ENCODE data around the gene TMEM245.
"Not testable (repeated sequence)": the region's sequence is repeated elsewhere in the genome, so short reads cannot be mapped to it uniquely, and the experiment has no call there.

TMEM245 gene

DNA sequence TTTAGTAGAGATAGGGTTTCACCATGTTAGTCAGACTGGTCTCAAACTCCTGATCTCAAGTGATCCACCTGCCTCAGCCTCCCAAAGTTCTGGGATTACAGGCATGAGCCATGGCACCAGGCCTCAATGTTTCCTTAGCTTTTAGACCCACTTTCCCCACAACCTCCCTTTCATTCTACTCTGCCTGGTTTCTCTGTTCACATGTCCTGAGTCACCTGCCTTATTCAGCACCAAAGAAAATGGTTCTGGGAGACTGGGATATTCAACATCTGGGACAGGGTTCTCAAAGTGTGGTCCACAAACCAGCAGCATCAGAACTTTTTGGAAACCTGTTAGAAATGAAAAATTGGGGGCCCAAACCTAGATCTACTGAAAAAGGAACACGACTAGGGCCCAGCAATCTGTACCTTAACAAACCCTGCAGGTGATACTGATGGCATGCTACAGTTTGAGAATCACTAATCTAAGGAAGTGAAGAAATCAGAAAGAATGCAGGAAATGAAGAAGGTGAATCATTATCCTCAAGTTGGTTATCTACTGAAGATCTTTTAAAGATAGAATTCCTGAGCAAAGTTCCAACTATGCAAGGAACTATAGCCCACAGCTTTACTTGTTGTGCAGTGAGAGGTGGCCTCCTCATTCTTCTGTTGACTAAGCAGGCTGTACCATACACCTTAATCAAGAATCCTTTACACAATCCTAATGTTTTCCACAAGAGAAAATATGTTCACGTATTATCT is 54.6 kb downstream of the TMEM245 start:
- no peak for DNase-seq (ENCODE audit: low read depth in 2 of 2)

DNA sequence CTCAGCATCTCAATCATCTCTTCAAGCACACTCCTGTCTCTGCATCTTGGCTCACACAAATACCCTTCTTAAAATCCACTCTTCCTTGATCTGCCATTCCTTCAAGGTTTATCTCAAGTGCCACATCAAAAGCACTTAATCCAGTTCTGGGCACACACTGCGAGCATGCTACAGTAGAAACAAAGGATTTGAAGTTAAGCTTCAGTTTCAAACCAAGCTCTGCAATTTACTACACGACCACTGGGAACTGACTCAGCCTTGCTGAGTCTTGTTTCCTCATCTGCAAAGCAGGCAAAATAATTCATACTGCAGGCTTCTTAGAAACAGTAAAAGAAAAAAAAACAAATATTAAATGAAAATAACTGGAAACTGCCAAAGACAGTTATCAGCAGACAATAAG is 56.0 kb downstream of the TMEM245 start:
- no peak for DNase-seq (ENCODE audit: low read depth in 2 of 2)

GRCh38 chr9:109062543-109062942 is 57.2 kb downstream of the TMEM245 start:
- DNase-seq (ENCODE audit: low read depth in 2 of 2), result no peak

DNA sequence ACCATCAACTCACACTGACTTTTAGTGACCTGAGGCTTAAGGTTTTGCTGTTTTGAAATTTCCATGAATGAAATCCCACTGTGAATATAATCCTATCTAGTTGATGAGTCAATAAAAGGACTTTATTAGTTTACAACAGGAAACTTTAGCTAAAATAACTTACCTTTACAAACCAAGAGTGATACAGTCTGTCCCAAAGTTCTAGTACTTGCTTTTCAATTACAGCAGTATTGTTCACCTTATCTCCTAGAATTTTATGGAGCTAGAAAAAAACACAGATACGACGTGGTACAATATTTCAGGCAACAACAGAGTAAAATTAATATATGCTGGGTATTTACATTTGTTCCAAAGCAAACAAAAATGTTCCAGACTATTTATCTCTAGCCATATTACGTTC is 59.6 kb downstream of the TMEM245 start:
- no peak for DNase-seq (ENCODE audit: low read depth in 2 of 2)

DNA sequence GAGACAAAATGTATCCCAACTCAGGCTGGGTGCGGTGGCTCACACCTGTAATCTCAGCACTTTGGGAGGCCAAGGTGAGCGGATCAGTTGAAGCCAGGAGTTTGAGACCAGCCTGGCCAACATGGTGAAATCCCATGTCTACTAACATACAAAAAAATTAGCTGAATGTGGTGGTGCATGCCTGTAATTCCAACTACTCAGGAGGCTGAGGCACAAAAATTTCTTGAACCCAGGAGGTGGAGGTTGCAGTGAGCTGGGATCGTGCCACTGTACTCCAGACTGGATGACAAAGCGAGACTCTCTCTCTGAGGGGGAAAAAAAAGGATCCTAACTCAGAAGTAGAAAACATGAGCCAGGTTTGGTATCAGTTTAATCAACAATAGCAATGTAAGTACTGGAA is 66.6 kb downstream of the TMEM245 start:
- not testable (repeated sequence) for DNase-seq (ENCODE audit: low read depth in 2 of 2)

GRCh38 chr9:109052416-109052815 is 67.3 kb downstream of the TMEM245 start:
- DNase-seq (ENCODE audit: low read depth in 2 of 2), result no peak

- DNase-seq (ENCODE audit: low read depth in 2 of 2), result no peak
These were observed 68.0 kb downstream of the TMEM245 start for GRCh38 chr9:109051733-109052132.

DNA sequence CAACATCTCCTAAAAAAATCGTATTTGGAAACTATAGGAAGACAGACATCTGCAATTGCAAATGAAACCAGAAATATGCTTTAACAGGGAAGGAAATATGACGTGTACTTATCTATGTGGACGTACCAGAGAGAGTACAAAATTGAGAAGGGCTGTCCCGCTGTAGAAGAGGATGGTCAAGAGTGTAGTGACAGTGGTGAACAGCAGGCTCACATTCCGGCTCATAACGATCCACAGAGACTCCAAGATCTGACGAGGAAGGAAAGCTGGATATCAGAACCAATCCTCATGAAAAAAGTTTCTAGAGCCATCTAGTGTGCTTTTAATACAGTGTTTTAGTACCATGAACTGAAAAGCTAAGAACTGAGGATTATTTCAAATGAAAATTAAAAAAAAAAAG is 69.3 kb downstream of the TMEM245 start:
- DNase-seq (ENCODE audit: low read depth in 2 of 2), result no peak

- no peak for DNase-seq (ENCODE audit: low read depth in 2 of 2)
These were observed 70.9 kb downstream of the TMEM245 start for GRCh38 chr9:109048822-109049221.

DNA sequence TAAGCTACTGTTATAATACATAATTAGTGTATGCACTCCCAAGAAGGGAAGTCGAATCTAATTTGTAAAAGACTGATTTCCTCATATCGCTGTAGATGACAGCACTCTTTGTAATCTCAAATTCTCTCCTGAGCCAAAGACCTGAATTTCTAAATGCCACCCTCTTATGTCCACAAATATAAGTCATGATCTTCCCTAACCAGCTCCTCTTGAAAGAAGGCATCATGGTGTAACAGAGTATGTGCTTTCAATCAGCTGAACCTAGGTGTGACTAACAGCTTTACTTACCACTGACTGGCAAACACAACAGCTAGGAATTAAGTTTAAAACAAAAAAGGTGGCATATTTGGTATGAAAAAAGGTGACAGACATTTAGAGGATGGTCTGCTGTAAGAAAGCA is 72.5 kb downstream of the TMEM245 start:
- DNase-seq (ENCODE audit: low read depth in 2 of 2), result no peak

- no peak for DNase-seq (ENCODE audit: low read depth in 2 of 2)
These were observed 73.4 kb downstream of the TMEM245 start for GRCh38 chr9:109046346-109046745.

GRCh38 chr9:109043578-109043977 is 76.2 kb downstream of the TMEM245 start:
- no peak for DNase-seq (ENCODE audit: low read depth in 2 of 2)

- no peak for DNase-seq (ENCODE audit: low read depth in 2 of 2)
These were observed 79.2 kb downstream of the TMEM245 start for GRCh38 chr9:109040571-109040970.

DNA sequence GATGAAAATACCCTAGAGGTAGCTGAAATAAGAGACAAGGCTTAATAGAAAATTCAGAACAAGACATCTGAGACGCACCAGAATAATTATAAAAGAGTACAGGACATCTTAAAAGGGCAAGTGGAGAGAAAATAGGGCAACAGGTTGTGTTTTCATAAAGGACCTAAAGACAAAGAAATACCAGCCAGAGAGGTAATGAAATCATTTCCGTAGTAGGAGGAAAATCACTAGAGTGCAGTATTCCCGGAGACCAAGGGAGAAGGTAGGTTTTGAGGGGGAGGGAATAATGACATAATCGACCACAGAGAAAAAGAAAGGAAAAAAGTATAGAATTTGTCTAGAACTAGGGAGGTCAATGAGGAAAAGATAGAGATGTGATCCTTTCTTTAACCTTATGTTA is 80.2 kb downstream of the TMEM245 start:
- no peak for DNase-seq (ENCODE audit: low read depth in 2 of 2)

DNA sequence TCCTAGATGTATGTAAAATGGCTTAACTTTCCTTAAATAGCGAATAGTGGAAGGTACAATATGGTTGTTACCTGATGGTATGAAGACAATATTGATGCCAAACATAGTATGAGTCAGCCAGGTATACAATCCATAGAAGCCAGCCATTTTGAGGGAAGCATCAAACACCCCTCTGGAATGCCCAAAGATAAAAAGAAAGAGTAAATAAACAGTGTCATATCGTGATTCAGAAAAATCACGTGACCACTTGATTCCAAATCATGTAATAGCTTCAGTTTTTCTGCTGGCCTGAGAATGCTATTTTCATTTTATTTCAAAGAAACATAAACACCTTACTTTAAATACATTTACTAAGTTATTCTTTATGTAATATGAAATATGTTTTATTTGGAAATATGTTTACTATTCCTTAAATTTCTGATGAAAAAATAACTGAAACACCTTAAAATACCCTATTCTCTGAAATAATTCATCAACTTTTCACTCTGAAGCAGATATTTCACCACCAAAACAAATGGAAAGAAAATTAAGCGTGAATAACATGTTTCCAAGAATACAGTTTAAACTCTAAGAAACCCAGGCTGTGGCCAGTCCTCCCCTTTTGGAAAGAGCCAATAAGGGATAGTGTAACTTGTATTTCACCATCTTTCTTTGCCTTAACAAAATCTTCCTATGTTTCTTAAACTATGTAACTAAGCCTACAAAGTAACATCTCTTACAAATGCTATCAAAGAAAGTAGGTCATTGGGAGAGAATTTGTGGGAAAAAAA is 81.6 kb downstream of the TMEM245 start:
- DNase-seq (ENCODE audit: low read depth in 2 of 2), result no peak

DNA sequence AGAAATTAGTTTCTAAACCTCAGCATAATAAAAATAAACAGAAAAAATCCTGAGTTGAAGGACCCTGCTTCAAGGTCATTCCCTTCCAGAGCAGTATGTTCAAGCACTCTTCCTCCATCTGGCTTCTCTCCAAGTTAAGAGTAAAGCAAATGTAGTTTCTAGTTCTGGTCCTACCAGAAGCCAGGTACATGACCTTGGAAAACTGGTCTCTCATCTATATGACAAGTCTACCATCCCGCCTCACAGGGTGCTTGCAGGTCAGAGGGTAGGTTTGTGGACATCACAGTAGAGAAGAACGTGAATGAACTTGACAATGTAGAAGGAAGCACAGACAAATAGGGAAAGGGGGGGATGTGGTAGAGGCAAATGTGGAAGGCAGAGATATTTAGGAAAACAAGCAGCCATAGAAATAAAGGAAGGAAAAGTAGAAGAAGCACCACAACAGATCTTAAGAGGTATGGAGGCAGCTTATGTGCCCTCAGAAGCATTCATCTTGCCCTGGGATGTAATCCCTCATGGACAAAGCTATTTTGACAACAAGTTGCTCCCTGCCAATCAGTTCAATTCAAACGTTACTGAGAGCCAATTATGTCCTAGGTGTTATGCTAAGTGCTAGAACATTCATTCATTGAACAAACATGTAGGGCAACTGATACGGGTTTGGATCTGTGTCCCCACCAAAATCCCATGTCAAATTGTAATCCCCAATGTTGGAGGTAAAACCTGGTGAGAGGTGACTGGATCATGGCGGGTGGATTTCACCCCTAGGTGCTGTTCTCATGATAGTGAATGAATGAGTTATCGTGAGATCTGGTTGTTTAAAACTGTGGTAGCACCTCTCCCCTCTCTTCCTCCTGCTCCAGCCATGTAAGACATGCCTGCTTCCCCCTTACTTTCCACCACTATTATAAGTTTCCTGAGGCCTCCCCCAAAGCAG is 82.7 kb downstream of the TMEM245 start:
- DNase-seq (ENCODE audit: low read depth in 2 of 2), result no peak

- no peak for DNase-seq (ENCODE audit: low read depth in 2 of 2)
These were observed 83.9 kb downstream of the TMEM245 start for GRCh38 chr9:109035684-109036423.

DNA sequence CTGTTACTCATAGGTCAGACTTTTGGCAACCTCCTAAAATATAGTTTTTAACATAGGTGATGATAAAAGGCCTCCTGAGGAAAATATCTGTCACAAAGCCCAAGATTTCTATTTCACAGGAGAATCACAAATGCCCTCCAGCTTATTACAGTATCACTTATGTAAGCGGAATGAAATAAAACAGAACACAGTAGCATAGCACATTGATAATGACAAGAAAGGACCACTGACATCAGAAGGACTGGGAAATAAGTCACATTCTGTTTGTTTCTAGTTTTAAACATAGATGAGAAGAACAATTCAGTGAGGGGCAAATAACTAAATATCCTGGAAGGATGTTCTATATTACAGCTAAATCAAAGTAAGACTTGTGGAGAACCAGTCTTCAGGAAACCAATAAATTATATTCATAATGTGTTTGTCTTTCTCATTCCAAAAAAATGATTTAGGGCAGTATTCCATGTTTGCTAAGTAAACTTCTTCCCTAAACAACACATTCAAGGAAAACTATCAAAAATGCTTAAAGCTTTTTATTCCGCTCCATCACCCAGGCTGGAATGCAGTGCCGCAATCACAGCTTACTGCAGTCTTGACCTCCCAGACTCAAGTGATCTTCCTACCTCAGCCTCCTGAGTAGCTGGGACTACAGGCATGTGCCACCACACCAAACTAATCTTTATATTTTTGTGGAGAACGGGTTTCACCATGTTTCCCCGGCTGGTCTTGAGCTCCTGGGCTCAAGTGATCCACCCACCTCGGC is 85.6 kb downstream of the TMEM245 start:
- DNase-seq (ENCODE audit: low read depth in 2 of 2), result no peak

GRCh38 chr9:109031241-109031640 is 88.5 kb downstream of the TMEM245 start:
- DNase-seq (ENCODE audit: low read depth in 2 of 2), result no peak

DNA sequence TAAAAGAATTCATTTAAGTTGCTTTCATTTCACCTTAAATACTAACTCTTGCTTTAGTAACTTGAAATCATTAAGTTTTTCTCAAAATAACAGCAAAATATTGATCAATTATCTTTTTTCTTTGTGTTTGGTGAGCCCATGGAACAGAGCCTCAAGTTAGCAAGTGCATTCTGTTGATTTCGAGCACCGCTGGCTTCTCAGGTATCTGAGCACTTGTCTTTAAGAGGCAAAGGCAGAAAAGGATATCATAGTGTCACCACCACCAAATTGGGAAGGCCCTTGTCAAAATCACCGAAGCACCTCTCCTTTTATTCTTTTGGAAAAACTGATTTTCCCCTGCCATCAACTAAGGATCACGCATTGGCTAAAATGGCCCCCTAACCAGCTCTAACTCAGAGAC is 89.3 kb downstream of the TMEM245 start:
- no peak for DNase-seq (ENCODE audit: low read depth in 2 of 2)

DNA sequence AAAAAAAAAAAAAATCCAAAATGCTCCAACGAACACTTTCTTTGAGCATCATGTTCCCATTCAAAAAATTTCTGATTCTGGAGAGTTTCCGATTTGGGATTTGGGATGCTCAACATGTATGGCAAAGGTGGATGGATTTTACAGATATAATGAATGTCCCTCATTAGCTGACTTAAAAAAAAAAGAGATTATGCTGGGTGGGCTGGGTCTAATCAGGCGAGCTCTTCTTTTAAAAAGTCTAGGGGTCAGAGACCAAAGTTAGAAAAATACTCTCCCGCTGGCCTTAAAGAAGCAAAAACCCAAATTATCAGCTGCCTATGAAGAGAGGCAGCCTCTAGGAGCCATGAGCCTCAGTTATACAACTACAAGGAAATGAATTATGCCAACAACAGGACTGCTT is 91.3 kb downstream of the TMEM245 start:
- no peak for DNase-seq (ENCODE audit: low read depth in 2 of 2)

Measured in stimulated activated CD8-positive, alpha-beta memory T cell treated with anti-CD3 and anti-CD28 coated beads, Interleukin-7, amount 100 ng/mL, for 4 hours (primary cell).